ENCODE data around the gene DMXL2.

- TF ChIP-seq CREB1 (CRISPR knock-in tag; IDR thresholded peaks at IDR 0.05; ENCODE audit: low read depth), result no peak
- TF ChIP-seq CTCF (conservative IDR thresholded peaks at IDR 0.05; ENCODE audit: low read depth in 2 of 2), result no peak
- no peak for TF ChIP-seq EZH2 (IDR thresholded peaks at IDR 0.05; ENCODE audit: low read depth, unreplicated experiment)
- no peak for TF ChIP-seq REST (IDR thresholded peaks at IDR 0.05; ENCODE audit: unreplicated experiment)
- TF ChIP-seq POLR2AphosphoS5 (IDR thresholded peaks at IDR 0.05; ENCODE audit: low read depth), result no peak
- no peak for TF ChIP-seq STAT1 (IDR thresholded peaks at IDR 0.05; ENCODE audit: unreplicated experiment)
- no peak for TF ChIP-seq EZH2phosphoT487 (IDR thresholded peaks at IDR 0.05; ENCODE audit: unreplicated experiment)
These were observed 44.8 kb downstream of the DMXL2 start for GRCh38 chr15:51577636-51578304.
